Eye (tissue), 1 donor: Measurements from ENCODE around the gene MAP1LC3B.

Experiments used
- DNase-seq: peaks from one replicate; pipeline ENCODE4 v3.0.0-alpha.2; 2015

The MAP1LC3B gene

DNA sequence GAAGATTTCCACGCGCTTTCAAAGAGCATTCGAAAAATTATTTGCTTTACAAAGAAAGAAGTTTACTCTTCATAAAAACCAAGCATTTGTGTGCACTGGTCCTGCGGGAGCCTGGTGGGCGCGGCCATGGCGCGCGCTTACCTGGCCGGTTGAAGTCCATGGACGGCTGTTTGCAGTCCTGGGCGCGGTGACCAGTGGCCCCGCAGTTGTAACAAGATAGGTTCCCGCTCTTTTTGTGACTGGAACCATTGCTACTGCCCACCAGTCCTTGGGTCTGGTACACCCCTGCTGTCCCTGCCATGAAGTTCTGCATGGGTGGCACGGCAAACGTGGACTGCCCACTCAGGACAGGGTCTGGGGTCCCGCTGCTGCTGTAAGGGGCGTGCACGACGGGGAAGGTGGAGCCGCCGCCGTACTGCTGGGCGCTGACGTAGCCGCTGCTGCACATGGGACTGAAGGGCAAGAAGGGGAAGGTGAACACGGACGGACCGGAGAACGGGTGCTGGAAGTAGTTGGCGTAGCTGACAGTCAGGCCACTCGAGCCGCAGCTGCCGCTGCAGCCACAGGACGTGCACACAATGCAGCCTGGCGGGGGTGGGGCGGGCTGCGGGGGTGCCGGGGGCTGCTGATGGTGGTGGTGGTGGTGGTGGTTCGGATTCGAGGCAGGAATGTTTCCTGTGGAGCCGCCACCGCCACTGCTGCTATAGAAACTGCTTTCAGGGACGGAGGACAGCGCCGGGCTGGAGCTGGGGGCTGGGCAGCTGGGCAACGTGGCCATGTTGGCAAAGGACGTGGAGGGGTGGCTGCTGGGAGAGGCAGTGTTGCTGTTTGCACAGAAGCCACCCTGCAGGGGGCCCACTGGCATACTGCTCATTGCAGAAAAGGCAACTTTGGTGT lies 19.5 kb downstream of the MAP1LC3B start:
- no peak for DNase-seq

DNA sequence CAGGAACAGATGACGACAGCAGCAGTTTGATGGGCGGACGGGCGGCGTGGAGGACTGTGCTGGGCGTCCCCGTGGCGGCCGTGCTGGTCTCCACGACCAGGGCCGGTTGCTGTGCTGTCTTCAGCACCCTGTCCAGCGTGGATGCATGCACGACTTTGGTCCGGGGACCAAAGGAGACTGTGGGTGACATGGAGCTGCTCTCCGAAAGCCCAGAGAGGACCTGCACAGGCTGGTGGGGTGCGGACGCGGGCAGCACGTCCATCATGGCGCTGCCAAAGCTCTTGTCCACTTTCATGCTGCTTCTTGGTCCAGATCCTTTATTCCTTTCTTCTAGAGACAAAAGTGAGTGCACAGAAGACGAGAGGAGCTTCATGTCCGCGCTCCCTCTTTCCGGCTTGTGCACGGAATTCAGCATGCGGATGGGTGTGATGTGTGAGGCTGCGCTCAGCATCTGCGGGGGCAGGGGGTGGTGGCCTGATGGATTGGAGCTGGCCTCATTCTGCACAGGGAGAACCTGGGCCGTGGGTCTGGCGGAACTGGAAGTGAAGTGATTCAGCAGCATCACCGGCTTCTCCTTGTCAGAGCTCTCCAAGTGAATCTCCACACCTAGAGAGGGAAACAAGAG lies 20.3 kb downstream of the MAP1LC3B start:
- DNase-seq, result no peak

DNA sequence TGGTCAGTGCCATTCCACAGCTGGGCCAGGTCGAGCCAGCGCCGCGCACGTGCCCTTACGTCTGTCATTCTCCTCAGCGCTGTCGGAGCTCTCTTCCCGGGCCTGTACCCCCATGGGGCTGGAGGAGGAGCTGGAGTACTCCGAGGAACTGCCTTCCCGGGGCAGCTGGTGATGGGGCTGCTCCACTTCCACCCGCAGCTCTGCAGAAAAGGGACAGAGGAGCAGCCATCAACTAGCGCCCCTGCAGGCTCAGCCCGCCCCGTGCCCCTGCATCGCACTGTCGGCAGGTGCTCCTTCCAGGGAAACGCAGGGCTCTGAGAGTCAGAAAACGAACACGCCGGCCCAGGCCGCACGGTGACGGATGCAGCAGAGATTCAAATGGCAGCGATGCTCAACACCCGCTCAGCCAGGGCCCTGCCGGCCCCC lies 20.9 kb downstream of the MAP1LC3B start:
- no peak for DNase-seq

DNA sequence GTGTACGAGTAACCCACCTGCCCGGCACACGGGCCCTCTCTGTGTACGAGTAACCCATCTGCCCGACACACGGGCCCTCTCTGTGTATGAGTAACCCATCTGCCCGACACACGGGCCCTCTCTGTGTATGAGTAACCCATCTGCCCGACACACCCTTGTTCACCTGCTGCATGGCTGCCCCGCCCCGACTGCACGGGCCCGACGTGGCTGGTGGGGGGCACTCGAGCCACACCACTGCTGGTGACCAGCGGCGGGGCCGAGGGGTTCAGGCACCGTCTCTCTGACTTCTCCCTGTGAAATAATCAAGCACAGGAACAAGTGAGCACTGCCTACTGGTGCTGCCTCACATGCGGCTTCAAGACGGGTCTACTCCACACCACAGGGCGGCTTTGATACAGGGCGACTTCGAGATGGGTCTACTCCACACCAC lies 22.1 kb downstream of the MAP1LC3B start:
- no peak for DNase-seq

DNA sequence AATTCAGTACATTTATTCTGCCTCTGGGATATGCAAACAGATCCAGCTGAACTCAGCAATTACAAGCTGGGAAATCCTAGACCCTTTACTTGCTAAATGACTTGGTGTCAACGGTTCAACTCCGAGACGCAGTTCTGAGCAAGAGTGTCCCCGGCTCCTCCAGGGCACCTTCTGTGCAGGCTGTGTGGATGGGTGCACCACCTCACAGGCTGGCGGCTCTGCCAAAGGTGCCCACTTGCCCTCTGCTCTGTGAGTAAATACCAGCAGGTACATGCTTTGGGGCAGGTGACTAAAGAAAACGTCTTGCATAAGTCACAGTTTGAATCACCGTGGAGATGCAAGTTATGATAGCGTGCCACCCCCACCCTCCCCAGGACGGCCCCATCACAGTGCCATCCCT lies 23.3 kb downstream of the MAP1LC3B start:
- no peak for DNase-seq

DNA sequence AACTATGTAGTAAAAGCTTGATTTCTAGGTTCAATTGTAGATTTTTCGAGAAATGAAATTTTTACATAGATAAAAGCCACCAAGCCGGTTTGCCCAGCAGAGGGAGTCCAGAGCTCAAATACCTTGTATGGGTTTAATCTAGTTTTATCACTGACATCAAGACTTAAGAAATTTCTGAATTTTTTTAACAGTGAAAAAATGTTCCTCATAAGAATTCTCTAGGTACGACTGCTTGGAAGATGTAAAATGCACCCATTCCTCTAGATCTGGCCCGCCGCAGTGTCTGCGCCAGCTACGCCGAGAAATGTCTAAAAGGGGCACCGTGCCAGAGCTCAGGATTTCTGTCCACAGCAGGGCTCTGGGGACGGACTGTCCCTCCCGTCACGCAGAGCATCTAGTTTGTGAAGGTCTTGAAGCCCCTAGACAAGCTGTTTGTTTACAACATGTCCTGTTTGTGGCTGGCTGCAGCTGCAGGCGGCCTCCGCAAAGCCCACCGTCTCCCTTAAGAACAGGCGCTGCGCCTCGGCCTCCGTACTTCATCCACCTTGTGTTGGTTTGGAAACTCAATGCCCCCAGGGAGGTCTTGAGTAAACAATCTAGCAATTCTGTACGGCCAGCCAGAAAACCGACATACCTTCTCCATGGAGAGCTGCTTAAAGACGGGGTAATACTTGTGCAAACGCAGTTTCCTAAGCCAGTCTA lies 24.8 kb downstream of the MAP1LC3B start:
- DNase-seq, result peak; percentile 61

DNA sequence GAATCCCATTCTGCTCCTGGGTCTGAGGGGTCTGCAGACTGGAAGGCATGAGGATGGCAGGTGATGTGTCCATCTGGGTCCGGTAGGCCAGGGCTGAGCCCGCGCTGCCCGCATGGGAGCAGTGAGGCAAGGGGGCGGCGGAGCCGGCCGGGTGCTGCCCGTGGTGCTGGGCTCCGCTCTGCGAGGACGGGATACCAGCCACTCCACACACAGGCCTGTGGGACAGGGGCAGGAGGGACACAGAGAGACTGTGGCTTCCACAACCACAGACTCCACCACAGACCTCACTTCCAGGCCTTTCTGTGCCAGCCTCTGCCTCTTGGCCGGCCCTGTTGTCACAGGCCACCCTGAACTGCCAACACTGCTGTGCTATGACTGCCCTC lies 25.4 kb downstream of the MAP1LC3B start:
- no peak for DNase-seq

DNA sequence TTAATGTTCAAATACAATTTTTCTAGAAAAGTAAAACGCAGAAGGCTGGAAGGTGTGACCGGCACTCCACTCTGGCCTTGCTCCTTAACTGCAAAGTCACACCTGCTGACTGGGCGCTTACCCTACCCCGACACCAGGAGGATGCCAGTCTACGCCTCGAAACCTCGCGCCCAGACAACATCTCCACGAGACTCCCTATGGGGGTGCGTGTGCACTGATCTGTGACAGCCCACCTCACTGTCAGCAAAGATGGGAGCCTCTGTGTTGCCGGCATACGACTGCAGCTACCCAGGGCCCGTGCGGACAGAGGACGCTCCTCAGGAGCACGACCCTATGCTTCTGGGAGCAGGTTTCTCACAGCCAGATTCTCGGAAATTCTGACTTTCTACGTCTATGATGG lies 26.1 kb downstream of the MAP1LC3B start:
- no peak for DNase-seq

DNA sequence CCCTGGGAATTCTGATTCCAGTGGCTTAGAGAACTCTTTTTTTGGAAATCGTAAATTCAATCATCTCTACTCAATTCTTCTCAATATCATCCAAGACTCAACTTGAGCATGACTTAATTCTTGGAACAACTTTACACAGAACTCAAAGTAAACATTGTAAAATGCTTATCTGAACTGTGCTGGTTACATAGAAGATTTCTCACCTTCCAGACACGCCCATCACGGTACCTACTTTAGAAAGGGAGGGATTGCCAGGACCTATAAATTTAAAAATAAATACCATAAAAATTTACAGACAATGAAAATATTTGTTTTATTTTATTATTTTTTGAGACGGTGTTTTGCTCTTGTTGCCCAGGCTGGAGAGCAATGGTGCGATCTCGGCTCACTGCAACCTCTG lies 26.5 kb downstream of the MAP1LC3B start:
- DNase-seq, result no peak

DNA sequence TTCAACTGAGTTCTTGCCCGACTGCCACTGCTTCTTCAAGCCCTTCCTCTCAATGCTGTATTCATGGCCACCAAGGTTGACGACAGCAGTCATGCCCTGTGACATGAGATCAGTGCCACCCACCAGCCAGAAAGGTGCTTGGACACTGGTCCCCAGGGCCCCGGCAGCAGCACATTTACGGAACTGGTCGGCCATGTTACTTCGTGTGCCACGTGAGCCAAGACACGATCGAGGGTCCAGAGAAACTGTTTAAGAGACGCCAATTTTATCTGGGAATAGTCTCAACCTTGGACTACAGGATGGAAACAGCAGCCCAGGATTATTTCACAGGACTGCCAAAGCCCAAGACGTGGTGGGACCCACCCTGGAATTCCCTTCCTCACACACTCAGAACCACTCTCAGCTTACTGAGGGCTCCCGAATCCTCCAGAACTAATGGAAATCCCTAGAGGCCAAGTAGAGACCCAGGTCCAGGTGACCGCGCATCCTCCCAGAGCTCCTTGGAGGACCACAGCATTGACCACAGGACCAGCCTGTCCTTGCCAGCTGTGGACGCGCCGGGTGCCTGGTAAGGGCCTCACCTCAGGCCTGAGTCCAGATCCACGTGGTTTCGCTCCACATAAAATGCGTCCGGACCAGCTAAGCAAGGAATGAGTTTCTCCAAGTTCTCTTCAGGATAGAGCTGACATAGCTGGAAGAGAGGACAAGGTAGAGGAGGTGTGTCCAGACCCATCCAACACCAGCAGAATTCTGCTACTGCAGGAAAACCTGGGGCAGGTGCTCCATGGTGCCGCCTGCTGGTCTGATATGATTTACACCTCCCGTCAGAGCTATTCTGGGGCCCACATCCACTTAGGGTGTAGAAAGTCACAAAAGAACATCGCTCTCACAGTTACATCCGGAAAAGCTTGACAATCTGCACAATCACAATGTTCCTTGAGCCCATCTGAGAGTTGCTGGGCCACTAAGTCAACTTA lies 28.2 kb downstream of the MAP1LC3B start:
- no peak for DNase-seq

DNA sequence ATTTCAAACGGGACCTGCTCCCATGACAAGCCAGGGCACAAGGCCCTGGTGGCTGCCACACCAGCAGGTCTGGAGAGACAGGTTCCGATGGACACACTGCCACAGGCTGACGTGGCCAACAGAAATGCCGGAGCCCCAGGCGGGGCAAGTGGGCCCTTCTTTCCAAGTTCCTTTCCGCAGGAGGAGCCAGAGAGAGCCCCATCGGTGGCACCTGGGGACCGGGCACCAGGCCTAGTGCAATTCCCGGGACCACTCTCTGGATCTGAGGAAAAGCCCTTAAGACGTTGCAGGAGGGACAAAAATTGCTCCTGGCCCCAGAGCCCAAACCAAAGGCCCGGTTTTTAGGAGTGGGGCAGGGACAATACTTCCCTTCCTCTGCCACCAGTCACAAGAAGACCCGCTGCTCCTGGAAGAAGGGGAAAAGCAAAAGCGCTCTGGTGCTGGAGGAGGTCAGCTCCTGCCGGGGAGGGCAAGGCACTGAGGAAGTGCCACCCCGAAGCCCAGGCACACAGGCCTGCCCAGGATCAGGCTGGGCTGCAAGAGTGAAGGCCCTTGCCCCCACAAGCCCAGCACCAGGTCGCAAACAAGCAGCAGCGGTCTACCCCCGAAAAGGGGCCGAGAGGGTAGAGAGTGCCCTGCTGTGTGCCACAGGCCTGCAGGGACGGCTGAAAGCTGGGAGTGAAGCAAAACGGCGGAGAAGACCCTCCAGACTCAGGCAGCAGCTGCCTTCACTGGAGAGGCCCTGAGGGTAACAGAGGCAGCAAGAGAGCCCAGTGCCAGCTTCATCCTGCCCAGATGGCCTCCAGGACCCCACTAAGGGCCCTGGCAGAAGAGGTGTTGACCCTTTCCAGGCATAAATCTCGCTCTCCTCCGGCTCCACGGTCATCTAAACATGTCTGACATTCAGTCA lies 29.1 kb downstream of the MAP1LC3B start:
- no peak for DNase-seq

DNA sequence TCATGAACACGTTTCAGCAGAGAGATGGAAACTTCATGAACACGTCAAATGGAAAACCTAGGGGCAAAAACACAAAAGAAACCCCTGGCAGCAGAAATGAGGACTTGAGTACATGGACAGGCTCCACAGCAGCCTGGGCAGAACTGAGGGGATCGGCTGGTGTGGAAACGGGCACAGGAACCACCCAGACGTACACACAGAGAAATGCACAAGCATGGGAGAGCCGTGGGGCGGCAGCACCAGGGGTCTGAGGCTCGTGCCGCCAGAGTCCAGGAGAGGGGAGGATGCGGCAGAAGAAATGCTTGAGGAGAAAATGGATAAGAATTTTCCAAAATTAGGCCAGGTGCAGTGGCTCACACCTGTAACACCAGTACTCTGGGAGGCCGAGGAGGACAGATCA lies 30.0 kb downstream of the MAP1LC3B start:
- DNase-seq, result no peak

DNA sequence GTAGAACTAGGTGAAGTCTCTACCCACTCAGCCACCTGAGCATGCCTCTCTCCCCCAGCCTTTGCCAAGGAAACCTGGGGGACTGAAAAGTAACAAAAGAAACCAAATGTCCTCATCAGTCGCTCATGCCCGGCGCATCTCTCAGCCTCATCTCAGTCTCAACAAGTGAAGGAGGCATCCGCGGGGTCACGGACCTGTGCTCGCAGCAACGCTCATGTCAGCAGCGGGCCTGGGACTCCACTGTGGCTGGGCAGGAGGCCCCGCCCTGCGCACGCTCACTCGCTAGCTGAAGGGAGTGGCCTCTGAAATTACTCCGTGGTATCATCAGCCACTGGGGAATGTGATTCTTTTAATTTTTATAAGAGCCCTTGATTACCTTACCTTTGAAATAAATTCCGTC lies 31.3 kb downstream of the MAP1LC3B start:
- no peak for DNase-seq

DNA sequence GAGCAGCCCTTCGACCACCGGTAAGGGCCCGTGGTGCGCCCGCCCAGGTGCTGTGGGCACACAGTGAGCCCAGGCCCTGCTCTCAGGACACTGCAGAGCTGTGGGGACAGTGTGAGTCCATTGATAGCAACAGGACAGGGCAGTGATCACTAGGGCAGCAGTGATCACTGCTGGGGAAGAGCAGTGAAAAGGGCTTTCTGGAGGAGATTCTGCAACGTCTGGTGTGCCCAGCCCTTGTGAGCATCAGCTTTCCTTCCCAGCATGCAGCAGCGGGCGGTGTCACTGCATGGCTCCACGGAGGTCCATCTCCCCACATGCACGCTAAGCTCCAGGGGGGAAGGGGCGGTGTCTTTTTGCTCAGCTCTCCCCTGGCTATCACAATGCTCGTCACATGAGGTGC lies 32.1 kb downstream of the MAP1LC3B start:
- DNase-seq, result no peak

DNA sequence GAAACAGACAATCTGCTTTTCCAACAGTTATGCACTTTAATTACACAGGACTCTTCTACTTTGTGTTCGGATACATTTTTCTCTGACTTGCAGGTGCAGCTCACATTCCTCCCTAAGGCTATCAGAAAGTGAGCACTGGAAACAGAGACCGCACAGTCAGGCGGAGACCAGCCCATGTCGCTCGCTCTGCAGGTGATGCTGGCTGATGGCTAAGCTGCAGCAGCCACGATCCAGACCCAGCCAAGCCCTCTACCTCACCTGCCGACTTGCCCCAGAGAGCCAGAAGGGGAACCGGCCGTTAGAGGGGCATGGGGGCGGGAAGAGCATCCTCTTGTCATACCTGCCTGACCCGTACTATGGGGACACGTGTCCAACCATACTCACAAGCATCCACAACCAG lies 33.8 kb downstream of the MAP1LC3B start:
- DNase-seq, result no peak

DNA sequence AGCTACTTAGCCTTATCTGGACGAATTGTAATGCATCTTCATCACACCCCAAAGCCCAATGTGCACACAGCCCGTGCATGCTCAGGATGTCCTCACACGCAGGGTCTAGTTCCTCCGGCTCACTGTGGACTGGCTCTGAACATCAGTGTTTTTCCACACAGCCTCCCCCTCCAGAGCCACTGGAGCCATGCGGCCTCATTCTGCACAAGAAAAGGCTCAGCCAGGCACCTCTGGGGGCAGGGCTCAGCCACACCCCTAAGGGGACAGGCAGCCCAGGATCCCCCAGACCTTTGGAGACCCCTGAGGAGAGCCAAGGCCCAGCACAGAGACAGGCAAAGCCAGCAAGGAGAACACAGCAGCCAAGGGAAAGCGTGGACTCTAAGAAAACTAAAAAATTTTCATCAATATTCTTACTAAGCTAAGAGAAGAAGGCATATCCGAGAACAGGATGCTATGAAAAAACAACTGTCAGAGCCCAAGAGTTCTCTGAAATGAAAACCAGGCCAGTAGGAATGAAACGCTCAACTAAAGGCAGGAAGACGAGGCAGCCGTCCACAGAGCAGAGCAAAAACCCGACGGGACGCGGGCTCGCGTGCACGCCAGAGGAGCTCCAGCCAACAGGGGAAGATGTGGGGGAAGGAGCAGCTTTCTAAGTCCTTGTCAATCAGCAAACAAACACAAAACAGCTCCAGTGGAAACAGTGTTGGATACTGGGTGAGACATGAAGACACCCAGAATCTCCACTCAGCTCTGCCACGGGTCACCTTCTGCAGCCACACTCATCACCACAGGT lies 34.5 kb downstream of the MAP1LC3B start:
- DNase-seq, result no peak

DNA sequence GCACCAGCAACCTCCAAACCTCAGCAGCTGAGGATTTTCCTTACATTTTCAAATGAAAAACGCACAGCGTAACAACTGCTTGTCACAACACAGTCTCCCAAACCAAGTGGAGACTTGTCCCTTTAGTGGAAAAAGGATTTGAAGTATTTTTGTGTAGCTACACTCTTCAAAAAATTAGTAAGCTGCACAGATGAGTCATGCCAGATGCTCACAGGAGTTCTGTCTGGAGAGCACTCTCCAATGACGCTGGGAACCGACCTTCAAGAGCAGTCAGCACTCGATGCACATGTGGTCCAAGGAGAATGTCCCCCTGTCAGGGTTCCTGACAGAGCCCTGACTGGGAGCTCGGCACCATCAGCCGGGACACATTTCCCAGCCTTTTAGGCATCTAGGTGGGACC lies 39.8 kb downstream of the MAP1LC3B start:
- DNase-seq, result no peak

DNA sequence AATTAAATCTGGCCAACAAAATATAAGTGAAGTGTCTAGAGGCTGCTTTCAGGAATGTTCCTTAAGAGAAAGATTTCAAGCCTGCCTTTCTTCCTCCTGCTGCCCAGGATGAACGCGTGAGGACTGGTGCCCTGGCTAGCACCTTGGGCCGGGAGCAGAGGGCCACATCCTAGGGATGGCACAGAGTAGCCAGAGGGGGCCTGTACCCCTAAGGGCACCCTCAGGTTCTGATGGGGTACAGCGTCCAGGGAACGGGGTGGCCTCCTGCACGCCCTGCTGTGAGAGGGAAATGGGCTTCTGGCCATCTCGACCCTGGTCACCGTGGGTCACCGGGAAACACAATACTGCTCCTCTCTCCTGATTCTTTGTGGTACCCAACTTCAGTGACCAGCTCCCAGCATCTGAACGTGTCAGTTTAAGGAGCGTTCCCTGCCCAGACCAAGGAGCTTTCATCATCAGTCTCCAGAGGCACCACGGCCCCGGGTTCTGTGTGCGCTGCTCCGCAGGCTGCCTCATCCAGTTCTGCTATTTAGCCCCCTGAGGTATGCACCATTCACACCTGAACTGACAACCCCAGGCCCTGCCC lies 40.3 kb downstream of the MAP1LC3B start:
- no peak for DNase-seq

DNA sequence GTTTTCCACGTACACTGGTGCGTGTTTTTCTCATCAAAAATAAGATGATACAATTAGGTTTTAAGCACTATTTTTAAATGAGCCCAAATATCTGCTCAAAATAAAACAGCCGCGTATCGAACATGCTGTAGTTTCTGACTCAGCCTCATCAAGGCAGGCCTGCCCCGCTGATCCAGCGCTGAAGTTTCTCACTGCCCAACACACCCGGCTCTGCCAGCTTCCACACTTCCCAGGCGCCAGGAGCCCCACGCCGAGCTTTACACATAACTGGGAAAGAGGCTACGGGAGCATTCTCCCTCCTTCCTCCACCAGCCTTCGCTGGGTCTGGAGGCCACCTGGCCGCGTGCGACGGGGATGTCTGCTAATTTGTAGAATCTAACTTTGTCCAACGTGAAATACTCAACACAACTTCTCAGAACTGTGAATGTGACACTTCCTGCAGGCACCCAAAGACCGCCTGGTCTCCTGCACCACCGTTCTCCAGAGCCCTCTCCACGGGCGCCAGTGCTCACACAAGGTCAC lies 42.1 kb downstream of the MAP1LC3B start:
- no peak for DNase-seq
